Daoy (cell line): ENCODE results near the gene CARS2. TPM values are rescaled to one million over a fixed set of nuclear protein-coding genes. Genes with fewer than 3 reads are reported as not detected.
"Not testable (repeated sequence)": the region's sequence is repeated elsewhere in the genome, so short reads cannot be mapped to it uniquely, and the experiment has no call there.

Source experiments
- DNase-seq: peaks from one replicate; pipeline ENCODE4 v3.0.0-alpha.2; 2015; ENCODE audit warnings: low read depth
- total RNA-seq: library from RNA; depleted of rRNA; stranded (reverse); fragments of >200 nt; shearing (Covaris generic); gene quantifications from 2 replicates; pipeline ENCODE4 v1.2.3, GENCODE V29; 2014

Gene CARS2
- total RNA-seq, 1 experiment from 2014 or later, result 29.1 TPM

DNA sequence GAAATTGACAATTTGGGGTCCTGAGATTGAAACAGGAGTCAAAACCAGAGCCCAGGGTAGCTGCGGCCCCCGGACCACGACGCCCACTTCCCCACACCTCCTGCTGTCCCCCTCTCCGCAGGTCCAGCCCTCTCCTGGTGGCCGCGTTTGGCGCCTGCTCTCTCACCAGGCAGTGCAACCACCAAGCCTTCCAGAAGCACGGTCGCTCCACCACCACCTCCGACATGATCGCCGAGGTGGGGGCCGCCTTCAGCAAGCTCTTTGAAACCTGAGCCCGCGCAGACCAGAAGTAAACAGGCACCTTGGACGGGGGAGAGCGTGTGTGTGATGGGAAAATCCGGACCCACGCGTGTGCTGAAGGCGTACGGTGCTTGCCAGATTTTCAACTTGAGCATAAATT is 67.7 kb downstream of the CARS2 start:
- DNase-seq, result no peak

GRCh38 chr13:110637747-110638146 is 68.2 kb downstream of the CARS2 start:
- DNase-seq, result no peak

- DNase-seq, result no peak
These were observed 68.6 kb downstream of the CARS2 start for GRCh38 chr13:110637275-110637674.

GRCh38 chr13:110636701-110637201 is 69.2 kb downstream of the CARS2 start:
- DNase-seq, result no peak

DNA sequence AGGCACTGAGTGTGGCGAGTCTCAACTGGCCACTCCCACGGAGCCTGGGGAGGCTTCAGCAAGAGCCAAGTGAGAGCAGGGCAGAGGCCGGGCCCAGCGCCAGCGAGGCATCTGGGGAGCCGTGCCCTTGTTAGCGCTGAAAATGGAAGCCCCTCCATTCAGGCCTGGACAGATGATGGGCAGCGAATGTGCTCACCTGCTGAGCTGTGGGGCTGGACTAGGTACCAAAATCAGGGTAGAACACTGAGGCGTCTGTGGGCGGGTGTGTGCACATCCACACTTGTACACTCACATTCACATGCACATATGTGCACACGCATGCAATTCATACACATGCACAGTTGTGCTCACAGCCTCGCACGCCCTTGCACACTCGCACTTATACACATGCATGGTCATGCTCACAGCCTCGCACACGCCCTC is 69.9 kb downstream of the CARS2 start:
- no peak for DNase-seq

- no peak for DNase-seq
These were observed 70.4 kb downstream of the CARS2 start for GRCh38 chr13:110635405-110636002.

DNA sequence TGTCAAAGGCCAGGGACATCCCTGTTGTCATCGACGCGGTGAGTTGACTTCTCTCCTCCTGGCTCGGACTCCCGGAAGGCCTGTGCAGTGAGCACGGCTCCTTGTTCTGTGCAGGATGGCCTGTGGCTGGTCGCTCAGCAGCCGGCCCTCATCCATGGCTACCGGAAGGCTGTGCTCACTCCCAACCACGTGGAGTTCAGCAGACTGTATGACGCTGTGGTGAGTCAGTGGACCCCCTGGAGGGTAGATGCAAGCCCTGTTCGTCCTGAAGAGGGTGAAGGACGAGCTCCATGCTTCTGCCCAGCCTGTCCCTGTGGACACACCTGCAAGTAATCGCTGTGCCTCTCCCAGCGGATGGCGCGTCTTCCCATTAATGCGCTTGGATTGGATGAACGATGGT is 71.4 kb downstream of the CARS2 start:
- DNase-seq, result peak; percentile 91

- DNase-seq, result no peak
These were observed 72.1 kb downstream of the CARS2 start for GRCh38 chr13:110633776-110634175.

DNA sequence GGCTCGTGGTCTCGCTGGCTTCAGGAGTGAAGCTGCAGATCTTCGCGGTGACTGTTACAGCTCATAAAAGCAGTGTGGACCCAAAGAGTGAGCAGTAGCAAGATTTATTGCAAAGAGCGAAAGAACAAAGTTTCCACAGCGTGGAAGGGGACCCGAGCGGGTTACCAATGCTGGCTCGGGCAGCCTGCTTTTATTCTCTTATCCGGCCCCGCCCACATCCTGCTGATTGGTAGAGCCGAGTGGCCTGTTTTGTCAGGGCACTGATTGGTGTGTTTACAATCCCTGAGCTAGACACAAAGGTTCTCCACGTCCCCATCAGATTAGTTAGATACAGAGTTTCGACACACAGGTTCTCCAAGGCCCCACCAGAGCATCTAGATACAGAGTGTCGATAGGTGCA is 73.7 kb downstream of the CARS2 start:
- DNase-seq, result not testable (repeated sequence)

DNA sequence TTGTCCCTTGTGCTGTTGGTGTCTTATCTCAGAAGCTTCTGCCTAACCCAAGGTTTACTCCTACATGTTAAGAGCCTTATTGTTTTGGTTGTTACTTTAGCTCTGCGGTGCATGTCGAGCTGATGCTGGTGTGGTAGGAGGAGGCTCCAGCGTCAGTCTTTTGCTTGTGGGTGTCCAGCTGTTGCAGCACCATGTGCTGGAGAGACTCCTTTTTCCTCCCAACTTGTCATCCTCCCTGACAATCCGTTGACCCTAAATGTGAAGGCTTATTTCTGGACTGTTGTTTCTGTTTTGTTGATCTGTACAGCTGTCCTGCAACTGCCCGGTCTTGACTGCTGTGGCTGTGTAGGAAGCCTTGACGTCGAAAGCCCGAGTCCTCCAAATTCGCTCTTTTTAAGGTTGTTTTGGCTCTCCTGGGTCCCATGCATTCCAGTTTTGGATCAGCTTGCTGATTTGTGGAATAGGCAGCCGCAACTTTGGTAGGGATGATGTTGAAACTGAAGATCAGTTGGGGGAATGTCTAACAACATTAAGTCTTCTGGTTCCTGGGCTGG is 75.3 kb downstream of the CARS2 start:
- DNase-seq, result no peak

DNA sequence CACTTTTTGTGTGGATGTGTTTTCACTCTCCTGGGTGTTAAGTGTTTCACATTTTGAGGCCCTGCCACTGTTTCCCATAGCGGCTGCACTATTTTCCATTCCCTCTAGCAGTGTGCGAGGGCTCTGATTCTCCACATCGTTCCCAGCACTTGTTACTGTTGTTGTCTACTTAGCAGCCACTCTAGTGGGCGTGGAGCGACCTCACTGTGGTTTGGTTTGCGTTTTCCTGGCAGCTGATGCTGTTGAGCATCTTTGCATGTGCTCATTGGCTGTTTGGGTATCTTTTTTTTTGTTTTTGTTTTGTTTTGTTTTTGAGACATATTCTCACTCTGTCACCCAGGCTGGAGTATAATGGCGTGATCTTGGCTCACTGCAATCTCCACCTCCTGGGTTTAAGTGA is 76.2 kb downstream of the CARS2 start:
- no peak for DNase-seq

- no peak for DNase-seq
These were observed 76.8 kb downstream of the CARS2 start for GRCh38 chr13:110628952-110629701.

DNA sequence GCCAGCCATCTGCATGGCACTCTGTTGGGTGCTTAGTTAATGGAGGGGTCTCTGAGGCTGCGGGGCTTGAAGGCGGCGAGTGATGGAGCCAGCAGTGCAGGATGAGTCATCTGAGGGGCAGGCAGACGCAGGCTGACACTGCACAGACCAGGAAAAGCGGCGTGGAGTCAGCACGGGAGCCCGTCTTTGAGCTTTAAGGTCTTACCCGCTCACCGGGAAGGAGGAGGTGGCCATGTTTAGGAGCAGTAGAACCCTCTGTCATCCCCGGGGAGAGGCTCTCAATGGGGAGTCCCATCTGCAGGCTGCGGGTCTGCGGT is 77.5 kb downstream of the CARS2 start:
- no peak for DNase-seq

DNA sequence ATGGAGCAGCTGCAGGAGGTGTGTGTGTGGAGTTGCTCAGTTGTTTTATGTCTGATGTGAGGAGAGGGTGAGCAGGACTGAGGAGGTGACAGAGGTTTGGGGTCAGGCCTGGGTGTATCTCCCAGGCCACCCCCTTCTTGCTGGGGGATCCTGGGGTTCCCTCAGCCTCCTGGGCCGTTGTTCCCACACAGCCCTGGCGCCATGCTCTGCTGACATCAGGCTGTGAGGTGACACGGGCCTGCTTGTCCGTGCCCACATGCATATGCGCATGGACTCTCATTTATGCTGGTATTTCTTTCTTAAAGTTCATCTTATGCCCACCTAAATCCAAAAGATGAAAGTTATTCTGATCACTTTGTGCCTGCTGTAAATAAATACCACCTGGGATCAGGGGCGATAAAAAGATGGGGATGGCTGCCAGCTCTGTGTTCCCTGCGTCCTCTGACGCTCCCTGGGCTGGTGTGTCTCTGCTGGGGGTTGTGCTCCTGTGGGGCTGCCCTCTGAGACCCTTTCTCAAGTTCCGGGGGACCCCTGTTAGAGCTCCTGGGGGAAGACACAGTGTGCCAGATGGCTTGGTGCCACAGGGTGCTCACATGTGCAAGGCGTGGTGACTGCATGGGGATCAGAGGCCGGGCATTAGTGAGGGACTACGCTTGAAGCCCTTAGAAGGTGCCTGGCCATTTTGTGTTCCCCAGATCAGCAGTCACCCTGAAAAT is 78.0 kb downstream of the CARS2 start:
- DNase-seq, result no peak

GRCh38 chr13:110627351-110627750 is 78.6 kb downstream of the CARS2 start:
- no peak for DNase-seq

DNA sequence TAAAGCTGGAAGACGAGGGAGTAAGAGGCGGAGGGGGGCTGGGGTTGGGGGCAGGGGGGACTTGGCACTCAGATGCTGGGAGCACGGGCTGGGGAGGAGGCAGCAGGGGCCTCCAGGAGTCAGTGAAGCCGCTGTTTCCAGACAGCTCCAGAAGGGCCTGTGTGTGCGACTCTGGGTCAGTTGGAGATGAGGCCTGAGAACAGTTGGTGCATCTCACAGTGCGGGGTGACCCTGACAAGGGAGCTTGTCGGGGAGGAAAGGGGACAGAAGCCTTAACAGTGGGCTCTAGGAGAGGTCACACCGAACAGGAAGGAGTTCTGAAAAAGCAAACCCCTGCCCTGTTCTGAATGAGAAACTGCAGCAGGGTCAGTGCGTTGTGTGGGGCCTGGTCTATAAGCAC is 79.4 kb downstream of the CARS2 start:
- no peak for DNase-seq

GRCh38 chr13:110625771-110626321 is 80.1 kb downstream of the CARS2 start:
- no peak for DNase-seq

DNA sequence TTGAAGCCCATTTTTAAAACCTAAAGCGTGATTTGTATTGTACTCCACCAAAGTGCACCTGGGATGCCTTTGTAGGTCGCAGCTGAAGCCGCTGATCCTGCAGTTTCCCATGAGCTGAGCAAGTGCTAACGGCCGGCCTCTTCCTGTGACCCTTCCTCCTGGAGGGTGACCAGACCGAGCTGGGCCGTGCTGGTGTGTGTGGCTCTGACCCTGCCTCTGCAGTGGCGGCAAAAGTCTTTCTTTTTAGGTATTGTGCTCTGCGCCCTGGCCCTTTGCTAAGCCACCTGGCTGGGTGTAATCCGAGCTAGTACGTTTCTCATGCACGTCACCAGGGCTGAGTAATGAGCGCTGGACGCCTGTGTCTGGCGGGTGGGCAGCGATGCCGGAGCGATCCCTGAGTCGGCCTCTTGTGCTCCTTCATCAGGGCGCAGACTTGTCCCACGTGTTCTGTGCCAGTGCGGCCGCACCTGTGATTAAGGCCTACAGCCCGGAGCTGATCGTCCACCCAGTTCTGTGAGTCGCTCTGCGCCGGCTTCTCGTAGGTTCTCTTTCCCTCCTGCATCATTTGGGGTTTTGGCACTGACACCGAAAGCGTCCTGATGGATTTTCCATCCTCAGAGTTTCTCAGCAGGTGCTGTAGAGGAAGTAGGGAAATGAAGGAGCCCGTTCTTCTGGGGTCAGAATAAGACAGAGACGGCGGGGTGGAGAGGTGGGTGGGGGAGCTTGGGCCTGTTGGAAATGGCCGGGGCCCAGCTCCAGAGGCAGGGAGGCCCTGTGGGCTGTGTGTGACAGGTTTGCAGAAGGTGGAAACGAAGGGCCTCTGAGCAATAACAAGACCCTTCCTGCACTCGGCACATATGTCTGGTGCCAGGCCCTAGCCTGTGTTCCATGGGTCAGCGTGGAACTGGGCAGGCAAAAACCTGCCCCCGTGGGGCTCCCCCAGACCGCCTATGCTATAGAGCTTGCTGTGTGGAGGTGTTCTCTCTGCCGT is 80.9 kb downstream of the CARS2 start:
- DNase-seq, result no peak

DNA sequence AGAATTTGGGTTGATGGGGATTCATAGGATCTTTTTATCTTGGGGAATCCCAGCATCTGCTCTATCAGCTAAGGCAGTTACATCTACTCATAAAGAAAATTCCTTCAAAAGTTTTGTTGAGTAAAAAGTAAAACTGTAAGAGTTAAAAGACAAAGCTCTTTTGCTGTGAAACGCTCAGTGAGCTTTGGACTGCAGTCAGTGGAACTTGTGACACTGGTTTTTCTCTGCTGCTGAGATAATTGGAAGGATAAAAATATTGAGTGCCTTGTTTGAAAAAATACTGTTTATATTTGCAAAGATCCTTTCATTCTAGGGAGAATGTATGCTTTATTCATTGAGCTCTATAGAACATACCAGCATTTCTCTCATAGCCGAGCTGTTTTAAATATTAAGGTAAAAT is 85.3 kb downstream of the CARS2 start:
- no peak for DNase-seq

GRCh38 chr13:110618780-110619179 is 87.1 kb downstream of the CARS2 start:
- DNase-seq, result no peak

DNA sequence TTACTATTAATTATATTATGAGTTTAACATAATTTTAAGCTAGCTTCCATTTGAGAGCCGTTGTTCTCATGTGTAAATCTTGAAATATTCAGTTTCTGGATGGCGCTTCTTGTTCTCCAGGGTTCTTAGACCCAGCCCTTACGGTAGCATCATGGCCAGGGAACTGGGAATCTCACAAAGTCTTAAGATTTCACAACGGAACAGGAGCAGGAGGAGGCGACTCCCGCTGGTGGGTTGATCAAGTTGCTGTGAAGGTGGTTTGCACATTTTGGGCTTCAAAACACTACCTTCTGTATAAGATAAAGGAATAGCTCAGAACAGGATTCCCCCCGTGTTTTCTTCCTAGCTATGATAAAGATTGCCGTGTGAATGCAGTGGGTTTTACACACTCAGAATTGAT is 87.7 kb downstream of the CARS2 start:
- no peak for DNase-seq
